ENCODE data around the gene FUT8.

FUT8 gene

GRCh38 chr14:65552724-65553123 is 140.2 kb downstream of the FUT8 start:
- DNase-seq (ENCODE audit: low read depth in 3 of 3, low spot score in 1 of 3), result no peak

GRCh38 chr14:65554837-65555236 is 142.3 kb downstream of the FUT8 start:
- DNase-seq (ENCODE audit: low read depth in 3 of 3, low spot score in 1 of 3), result no peak

DNA sequence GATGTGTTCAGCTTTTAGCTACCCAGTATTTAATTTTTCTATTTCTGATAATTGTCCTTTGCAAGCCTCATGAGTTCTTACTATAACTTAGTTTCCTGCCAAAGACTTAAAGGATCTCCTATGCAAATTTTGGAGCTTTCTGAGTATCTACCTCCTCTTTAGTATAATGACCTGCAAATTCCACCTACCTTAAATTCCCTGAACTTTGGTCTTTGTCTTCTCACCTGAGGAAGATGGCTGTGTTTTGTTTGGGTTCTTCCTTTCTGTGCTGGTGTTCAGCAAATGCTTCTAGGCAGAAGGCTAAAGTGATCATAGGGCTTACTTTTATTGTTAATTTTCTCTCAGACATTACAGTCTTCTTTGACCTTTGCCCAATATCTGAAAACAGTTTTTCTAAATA is 142.8 kb downstream of the FUT8 start:
- no peak for DNase-seq (ENCODE audit: low read depth in 3 of 3, low spot score in 1 of 3)

DNA sequence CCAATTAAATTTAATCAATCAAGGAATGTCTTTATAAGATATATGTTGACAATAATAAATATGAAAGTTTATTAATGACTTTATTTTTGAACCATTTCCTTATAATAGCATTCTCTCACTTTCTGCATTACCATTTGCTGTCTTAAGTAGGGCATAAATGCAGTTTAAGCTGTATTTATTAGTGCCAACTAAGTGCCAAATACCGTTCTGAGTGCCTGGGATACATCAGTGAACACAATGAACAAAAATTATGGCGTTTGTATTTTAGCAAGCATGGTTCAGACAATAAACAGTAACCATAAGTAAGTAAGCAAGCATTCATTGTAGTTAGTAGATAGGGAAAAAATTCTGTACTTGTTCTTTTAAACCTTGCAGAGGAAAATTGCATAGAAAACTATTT is 145.8 kb downstream of the FUT8 start:
- no peak for DNase-seq (ENCODE audit: low read depth in 3 of 3, low spot score in 1 of 3)

DNA sequence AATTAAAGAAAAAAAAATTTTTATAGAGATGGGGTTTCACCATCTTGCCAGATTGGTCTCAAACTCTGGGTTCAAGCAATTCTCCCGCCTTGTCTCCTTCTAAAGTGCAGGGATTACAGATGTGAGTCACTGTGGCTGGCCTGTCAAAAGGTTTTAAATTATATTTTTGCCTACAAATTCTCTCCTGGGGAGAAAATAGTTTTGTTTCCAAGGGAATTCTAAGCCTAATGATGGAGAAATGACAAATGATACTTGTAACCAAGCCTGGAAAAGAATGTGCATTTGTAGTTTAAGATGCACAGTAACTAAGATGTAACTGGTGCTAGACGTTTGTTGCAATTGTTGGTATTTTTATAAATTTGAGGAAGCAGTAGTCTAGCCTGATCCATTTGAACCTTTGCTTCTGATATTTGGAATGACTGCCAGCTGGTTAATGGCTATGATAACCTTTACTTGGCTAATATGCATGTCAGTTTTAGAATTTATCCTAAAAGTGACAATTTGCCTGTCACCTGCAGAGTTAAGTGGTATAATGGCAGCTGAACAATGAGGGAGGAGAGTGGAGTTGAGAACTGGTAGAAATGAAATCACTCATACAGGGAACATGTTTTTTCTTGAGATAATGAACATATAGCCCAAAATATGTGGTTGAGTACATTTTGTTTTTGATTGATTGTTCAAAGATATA is 148.0 kb downstream of the FUT8 start:
- no peak for DNase-seq (ENCODE audit: low read depth in 3 of 3, low spot score in 1 of 3)

GRCh38 chr14:65564370-65564769 is 151.8 kb downstream of the FUT8 start:
- DNase-seq (ENCODE audit: low read depth in 3 of 3, low spot score in 1 of 3), result no peak

- no peak for DNase-seq (ENCODE audit: low read depth in 3 of 3, low spot score in 1 of 3)
Observed at GRCh38 chr14:65565948-65566347, 153.4 kb downstream of the FUT8 start.

DNA sequence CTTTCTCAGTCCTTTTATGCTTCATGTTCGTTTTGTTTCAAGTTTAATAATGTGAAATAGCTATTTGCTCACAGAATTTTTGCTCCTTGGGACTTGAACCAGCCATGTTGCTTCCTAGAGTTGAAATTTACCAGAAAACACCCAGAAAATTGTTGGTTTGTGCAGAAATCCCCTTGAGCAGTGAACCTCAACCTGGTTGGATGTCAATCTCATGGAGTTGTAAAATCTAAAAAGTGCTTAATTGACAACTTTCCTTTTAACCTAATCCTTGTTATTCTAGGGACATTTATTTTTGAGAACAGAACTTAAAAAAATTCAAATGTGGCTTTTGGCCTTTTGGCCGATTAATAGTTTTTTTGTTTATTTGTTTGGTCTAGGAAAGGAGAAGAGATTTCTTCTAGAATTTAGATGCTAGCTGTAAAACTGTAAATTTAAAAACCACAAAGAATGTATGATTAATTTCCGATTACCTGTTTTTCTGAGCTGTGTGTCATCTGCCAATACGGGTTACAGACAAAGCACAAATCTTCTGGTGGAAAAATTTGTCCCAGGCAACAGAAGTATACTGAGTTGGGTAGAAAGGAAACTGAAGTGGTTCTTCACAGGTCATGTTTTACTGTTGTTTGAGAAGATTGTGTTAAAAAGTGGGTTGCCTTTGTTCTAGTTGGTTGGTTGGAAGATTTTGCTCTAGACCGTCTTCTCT is 154.4 kb downstream of the FUT8 start:
- DNase-seq (ENCODE audit: low read depth in 3 of 3, low spot score in 1 of 3), result no peak

- no peak for DNase-seq (ENCODE audit: low read depth in 3 of 3, low spot score in 1 of 3)
Observed at GRCh38 chr14:65574611-65575010, 162.1 kb downstream of the FUT8 start.

- DNase-seq (ENCODE audit: low read depth in 3 of 3, low spot score in 1 of 3), result no peak
Observed at GRCh38 chr14:65575389-65575788, 162.9 kb downstream of the FUT8 start.

GRCh38 chr14:65580973-65581372 is 168.4 kb downstream of the FUT8 start:
- DNase-seq (ENCODE audit: low read depth in 3 of 3, low spot score in 1 of 3), result no peak

- DNase-seq (ENCODE audit: low read depth in 3 of 3, low spot score in 1 of 3), result no peak
Observed at GRCh38 chr14:65581378-65581777, 168.8 kb downstream of the FUT8 start.

- DNase-seq (ENCODE audit: low read depth in 3 of 3, low spot score in 1 of 3), result no peak
Observed at GRCh38 chr14:65581799-65582198, 169.3 kb downstream of the FUT8 start.

DNA sequence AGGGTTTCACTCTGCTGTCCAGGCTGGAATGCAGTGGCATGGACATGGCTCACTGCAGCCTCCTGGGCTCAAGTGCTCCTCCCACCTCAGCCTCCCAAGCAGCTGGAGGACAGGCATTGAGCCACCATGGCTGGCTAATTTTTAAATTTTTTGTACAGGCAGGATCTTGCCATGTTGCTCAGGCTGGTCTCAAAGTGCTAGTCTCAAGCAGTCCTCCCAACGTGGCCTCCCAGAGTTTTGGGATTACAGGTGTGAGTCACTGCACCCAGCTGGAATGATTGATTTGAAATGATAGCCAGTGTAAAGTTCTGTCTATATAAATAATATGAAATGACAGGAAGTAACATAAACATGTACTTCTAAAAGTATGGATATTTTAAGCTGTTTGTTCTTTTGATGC is 172.7 kb downstream of the FUT8 start:
- no peak for DNase-seq (ENCODE audit: low read depth in 3 of 3, low spot score in 1 of 3)

- no peak for DNase-seq (ENCODE audit: low read depth in 3 of 3, low spot score in 1 of 3)
Observed at GRCh38 chr14:65588426-65589140, 176.1 kb downstream of the FUT8 start.

GRCh38 chr14:65594153-65594881 is 181.8 kb downstream of the FUT8 start:
- no peak for DNase-seq (ENCODE audit: low read depth in 3 of 3, low spot score in 1 of 3)

DNA sequence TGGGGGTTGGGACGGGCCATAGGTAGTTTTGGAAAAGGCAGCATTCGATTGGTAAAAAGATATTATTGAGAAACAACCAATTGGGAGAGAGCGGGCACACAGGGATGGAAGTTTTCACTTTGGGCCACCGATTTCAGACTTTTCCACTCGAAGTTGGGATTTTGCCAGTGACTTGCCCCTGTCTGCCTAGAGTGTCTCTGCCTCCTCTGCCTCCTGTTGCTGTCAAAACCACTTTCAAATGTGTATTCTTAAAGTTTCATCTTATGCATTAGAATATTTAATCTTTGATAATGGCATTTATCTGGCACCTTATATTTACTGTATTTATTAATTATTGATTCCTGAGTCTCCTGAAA is 182.3 kb downstream of the FUT8 start:
- no peak for DNase-seq (ENCODE audit: low read depth in 3 of 3, low spot score in 1 of 3)

DNA sequence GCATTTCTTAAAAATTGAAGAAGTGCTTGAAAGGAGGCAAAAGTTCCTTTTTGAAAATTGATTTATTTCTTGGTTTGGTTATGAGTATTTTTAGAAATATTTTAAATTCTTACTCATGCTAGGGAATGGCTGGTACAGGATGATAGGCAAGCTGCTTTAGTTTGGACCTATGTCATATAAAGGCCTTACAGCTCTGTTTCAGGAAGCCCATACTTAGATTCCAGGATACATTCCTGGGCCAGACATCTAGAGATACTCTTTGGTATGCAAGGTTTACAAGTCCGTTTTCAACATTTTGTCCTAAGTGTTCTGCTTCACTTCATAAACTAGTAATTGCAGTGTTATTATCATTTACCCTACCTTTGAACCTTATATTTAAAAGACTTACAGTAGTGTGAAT is 186.8 kb downstream of the FUT8 start:
- DNase-seq (ENCODE audit: low read depth in 3 of 3, low spot score in 1 of 3), result no peak

GRCh38 chr14:65600742-65601141 is 188.2 kb downstream of the FUT8 start:
- DNase-seq (ENCODE audit: low read depth in 3 of 3, low spot score in 1 of 3), result no peak

- DNase-seq (ENCODE audit: low read depth in 3 of 3, low spot score in 1 of 3), result no peak
Observed at GRCh38 chr14:65604535-65604934, 192.0 kb downstream of the FUT8 start.

- no peak for DNase-seq (ENCODE audit: low read depth in 3 of 3, low spot score in 1 of 3)
Observed at GRCh38 chr14:65604936-65605335, 192.4 kb downstream of the FUT8 start.

DNA sequence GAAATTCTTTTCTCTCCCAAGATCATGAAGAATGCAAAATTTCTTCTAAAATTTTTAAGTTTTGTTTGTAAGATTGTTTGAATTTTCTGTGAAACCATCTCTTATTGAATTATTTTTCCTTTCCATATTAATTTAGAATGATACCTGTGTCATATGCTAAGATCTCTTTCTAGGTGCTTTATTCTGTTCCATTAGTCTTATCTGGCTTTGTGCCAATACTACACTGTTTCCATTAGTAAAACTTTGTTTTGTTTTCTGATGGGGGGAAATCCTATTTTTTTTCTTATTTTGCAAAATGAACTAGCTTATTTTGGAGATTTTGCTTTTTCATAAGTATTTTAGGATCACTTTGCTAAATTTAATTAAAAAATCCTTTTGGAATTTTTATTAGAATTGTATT is 193.9 kb downstream of the FUT8 start:
- DNase-seq (ENCODE audit: low read depth in 3 of 3, low spot score in 1 of 3), result no peak

Data from stimulated activated CD4-positive, alpha-beta T cell treated with anti-CD3 and anti-CD28 coated beads, TNF-alpha, amount 100 ng/mL, for 1 hour (primary cell).